Dermis microvascular lymphatic vessel endothelial cell (primary cell): ENCODE measurements around the gene S1PR3. TPM values are rescaled to one million over a fixed set of nuclear protein-coding genes. Genes with fewer than 3 reads are reported as not detected.
A peak's percentile ranks its signal among the peaks of the same experiment; 100 is the strongest.

Source experiments
- DNase-seq, 2 donors: peaks; one replicate each; pipeline versions ENCODE4 v3.0.0 to v3.0.0-alpha.2; 2010; ENCODE audit warnings: low read depth in 2 of 2
- total RNA-seq: library from RNA; depleted of rRNA; stranded (reverse); fragments of >200 nt; gene quantifications from 2 replicates; pipeline ENCODE4 v1.2.1, GENCODE V29; 2014

Gene S1PR3
- total RNA-seq, 1 donor from 2014 or later, result 1.2 TPM

GRCh38 chr9:88990729-88991065 lies 571 bp upstream of the S1PR3 start:
- DNase-seq, result no peak

GRCh38 chr9:88992556-88992955 lies 1.3 kb downstream of the S1PR3 start:
- DNase-seq, result peak in 1 of 2 donors; percentile 16

- no peak for DNase-seq
These were observed 2.1 kb downstream of the S1PR3 start for GRCh38 chr9:88993327-88993726.

DNA sequence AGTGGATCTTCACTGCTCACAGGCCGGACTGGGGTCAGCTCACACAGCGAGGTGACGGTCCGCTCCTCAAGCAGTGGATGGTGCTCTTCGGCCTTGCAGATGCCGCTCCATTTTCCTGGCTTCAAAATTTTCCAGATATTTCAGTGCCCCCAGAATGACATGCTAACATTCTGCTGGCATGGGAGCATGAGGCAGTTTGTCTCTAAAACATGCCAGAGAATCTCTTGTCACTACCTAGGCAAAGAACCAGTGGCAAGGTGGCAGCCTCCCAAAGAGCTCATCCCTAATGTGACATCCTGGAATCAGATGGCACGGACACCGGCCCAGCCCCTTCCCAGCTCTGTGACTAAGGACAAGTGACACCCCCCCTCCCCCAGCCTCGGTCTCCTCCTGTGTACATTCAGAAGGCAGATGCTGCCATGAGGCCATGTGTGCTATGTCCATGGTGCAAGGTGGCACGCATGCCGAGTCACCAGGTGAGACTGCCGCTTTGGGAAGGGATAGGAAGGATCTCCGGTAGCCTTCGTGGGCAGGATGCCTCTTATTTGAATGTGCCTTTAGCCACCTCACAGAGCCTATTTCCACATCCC lies 2.7 kb downstream of the S1PR3 start:
- DNase-seq, result no peak

- DNase-seq, result no peak
These were observed 3.4 kb downstream of the S1PR3 start for GRCh38 chr9:88994469-88995199.

DNA sequence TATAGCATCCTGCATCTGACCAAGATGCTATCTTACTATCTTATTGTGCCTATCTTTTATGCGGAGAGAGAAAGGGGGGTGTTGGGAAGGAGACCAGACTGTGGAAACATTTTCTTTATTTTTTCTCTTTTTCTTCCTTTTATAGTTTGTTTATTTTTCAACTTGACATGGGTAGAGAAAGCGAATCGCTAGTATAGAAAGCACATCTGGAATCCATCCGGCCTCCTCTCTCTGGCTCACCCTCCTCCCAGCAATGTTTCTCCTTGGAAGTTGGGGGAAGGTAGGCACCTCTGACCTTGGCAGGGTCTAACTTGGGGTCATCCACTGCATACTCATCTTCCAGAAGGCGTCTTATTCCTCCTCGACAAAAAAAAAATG lies 3.9 kb downstream of the S1PR3 start:
- no peak for DNase-seq

- no peak for DNase-seq
These were observed 4.4 kb downstream of the S1PR3 start for GRCh38 chr9:88995627-88996026.

GRCh38 chr9:88996046-88996920 lies 5.0 kb downstream of the S1PR3 start:
- DNase-seq, result no peak

GRCh38 chr9:88996921-88997235 lies 5.6 kb downstream of the S1PR3 start:
- DNase-seq, result no peak

GRCh38 chr9:88997646-88998045 lies 6.4 kb downstream of the S1PR3 start:
- no peak for DNase-seq

GRCh38 chr9:88998503-88998902 lies 7.2 kb downstream of the S1PR3 start:
- DNase-seq, result no peak

DNA sequence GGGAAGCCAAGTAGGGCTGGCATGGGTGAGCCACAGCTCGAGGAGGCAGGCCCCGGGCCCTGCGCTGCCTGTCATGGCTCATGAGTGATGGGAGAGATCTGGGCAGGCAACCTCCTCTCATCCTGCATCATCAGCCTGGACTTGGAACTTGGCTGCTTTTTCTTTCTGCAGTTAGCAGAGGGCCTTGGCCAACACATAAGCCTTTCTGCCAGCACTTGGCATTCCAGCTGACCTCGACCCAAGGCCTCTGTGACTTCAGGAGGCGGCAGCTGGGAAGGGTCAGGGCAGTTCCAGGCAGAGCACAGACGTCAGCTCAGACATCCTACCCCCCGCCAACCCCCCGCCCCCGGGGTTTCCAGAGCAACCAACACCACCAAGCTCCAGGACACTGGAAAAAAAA lies 7.6 kb downstream of the S1PR3 start:
- DNase-seq, result no peak

DNA sequence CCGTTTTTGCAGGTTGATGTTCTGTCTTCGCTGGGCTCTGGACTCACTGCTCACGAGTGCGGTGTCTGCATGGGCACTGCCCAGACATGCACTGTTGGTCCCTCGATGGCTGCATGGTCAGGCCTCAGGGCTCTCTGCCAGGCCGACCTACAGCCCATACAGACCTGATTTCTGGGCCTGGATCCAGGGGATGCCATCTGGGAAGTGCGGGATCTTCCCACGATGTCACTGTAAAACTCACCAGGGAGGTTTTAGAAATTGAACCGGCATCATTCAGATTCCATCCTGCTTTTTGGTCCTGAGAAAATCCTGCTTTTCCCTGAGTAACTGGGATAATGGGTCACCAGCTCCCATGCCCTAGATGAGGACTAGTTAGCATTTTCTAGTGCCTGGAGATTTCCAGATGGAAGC lies 9.1 kb downstream of the S1PR3 start:
- DNase-seq, result no peak

- DNase-seq, result peak; percentile 48 to 76
These were observed 10.0 kb downstream of the S1PR3 start for GRCh38 chr9:89000973-89001916.

- no peak for DNase-seq
These were observed 10.8 kb downstream of the S1PR3 start for GRCh38 chr9:89001917-89002540.

- DNase-seq, result no peak
These were observed 11.7 kb downstream of the S1PR3 start for GRCh38 chr9:89002987-89003386.

- DNase-seq, result no peak
These were observed 14.1 kb downstream of the S1PR3 start for GRCh38 chr9:89005323-89005722.

DNA sequence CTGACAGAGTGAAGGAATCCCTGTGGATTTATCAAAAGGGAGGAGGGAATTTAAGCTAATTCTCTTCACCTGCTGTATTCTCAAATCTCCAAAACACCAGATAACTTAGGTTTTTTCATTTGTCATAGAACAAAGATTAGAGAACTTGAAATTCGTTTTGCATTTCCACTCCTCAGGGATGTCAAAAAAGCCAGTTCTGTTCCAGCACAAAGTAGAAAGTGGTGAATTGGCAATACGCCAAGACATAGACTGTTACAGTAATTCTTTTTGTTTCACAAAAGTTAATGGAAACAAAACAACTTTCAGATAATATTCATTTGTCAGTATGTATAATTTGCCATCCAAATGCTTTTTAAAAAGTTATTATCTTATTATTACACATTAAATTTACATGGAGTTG lies 15.0 kb downstream of the S1PR3 start:
- peak; percentile 6 to 29 for DNase-seq

- DNase-seq, result no peak
These were observed 16.0 kb downstream of the S1PR3 start for GRCh38 chr9:89006996-89007967.
